ENCODE measurements around the gene PCSK9.

PCSK9 gene

DNA sequence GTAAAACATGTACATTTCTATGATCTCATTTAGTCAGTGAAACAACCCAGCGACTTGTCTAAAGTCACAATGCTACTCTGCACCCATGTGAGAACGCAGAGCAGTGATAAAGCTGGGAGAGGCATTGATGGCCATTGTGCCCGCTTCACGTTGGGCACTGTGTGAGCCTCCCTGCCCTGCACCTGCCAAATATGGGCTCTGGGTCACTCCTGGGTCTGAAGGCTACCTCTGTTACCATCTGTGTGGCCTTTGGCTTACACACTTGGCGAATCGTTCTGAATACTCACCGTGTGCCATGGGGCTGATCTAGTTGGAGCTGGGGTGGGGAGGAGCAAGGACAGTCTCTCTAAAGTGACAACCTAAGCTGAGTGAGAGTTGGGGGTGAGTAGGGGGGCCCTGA lies 29.9 kb downstream of the PCSK9 start:
- Histone ChIP-seq H3K27ac (no peak overlapping the region), H3K9me3 (ENCODE audit: low read depth, low read length) (no peaks in the 10 kb centered on the region), H3K9ac (ENCODE audit: insufficient read length) (no peak overlapping the region), H3K36me3 (ENCODE audit: insufficient read depth, low read length) (peaks cover 57% of the 10 kb centered on the region), H3K4me3 (no peak overlapping the region)
- TF ChIP-seq POLR2AphosphoS5 (IDR thresholded peaks at IDR 0.05; ENCODE audit: borderline replicate concordance, low read depth, low read length) (no peak), EZH2 (IDR thresholded peaks at IDR 0.05) (no peak), FOXP2 (optimal IDR thresholded peaks at IDR 0.05; ENCODE audit: control extremely low read depth, extremely low read length, insufficient read depth) (no peak)
- DNase-seq (ENCODE audit: low read depth, low spot score), result no peak

DNA sequence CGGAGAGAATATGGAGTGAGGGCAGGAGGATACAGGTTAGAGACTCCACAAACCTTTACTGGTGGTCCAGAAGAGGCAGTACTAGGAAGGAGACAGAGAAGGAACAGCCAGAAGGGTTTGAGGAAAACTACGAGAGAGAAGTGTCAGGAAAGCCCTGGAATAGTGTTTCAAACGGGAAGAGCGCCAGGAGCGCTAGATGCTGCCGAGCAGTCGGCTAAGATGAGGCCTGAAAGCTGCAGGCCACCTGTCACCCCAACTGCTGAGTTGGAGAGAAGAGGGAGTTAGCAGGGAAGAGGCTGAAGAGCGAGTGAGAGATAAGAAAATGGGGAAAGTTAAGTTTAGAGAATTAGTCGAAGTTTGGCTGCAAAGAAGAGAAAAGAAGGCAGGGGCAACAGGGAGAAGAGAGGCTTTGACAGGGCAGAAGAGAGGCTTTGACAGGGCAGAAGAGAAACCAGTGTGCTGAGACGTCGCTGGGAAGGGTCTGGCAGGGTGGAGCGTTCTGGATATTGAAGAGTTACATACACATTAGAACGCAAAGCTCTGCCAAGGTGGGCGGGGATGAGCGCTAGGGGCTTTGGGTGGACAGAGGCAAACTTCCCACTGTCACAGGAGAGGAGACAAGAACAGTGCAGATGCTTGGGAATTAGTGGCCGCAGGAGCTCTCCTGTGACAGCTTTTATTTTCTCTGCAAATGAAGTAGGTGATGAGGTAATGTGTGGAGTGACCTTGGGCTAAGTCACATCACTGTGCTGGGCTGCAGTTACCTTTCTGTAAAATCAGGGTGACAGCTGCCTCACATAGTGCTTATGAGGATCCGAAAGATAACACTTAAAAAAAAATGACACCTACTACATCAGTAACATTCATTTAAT lies 31.2 kb downstream of the PCSK9 start:
- Histone ChIP-seq H3K4me3 (no peak overlapping the region), H3K36me3 (ENCODE audit: insufficient read depth, low read length) (peaks cover 68% of the 10 kb centered on the region), H3K9ac (ENCODE audit: insufficient read length) (no peak overlapping the region), H3K9me3 (ENCODE audit: low read depth, low read length) (no peaks in the 10 kb centered on the region), H3K27ac (no peak overlapping the region)
- no peak for TF ChIP-seq EZH2 (IDR thresholded peaks at IDR 0.05)
- no peak for TF ChIP-seq POLR2AphosphoS5 (IDR thresholded peaks at IDR 0.05; ENCODE audit: borderline replicate concordance, low read depth, low read length)
- no peak for TF ChIP-seq FOXP2 (optimal IDR thresholded peaks at IDR 0.05; ENCODE audit: control extremely low read depth, extremely low read length, insufficient read depth)
- no peak for DNase-seq (ENCODE audit: low read depth, low spot score)

DNA sequence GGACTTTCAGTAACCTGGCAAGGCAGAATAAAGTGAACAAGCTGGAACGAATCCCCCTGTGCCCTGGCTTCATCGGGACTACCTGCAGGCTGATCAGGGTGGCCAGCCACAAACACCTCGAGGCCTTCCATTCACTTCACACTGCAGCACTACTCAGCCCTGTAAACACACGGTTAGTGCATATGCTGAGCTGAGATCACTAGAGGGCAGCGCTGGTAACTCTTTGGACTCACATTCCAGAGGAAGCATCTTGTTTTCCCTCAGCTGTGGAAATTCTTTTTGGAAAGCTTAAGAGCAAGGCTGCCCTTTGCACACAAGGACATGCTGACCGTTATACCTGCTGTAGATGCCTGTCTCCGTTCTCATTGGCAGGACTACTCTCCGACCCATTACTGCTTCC lies 32.1 kb downstream of the PCSK9 start:
- DNase-seq (ENCODE audit: low read depth, low spot score), result peak; percentile 3
- no peak overlapping the region for H3K4me3 ChIP-seq
- no peak overlapping the region for H3K27ac ChIP-seq
- TF ChIP-seq EZH2 (IDR thresholded peaks at IDR 0.05), result no peak
- TF ChIP-seq FOXP2 (optimal IDR thresholded peaks at IDR 0.05; ENCODE audit: control extremely low read depth, extremely low read length, insufficient read depth), result no peak
- no peak for TF ChIP-seq POLR2AphosphoS5 (IDR thresholded peaks at IDR 0.05; ENCODE audit: borderline replicate concordance, low read depth, low read length)
- H3K9me3 ChIP-seq (ENCODE audit: low read depth, low read length), result no peaks in the 10 kb centered on the region
- no peak overlapping the region for H3K9ac ChIP-seq (ENCODE audit: insufficient read length)
- H3K36me3 ChIP-seq (ENCODE audit: insufficient read depth, low read length), result peaks cover 66% of the 10 kb centered on the region

DNA sequence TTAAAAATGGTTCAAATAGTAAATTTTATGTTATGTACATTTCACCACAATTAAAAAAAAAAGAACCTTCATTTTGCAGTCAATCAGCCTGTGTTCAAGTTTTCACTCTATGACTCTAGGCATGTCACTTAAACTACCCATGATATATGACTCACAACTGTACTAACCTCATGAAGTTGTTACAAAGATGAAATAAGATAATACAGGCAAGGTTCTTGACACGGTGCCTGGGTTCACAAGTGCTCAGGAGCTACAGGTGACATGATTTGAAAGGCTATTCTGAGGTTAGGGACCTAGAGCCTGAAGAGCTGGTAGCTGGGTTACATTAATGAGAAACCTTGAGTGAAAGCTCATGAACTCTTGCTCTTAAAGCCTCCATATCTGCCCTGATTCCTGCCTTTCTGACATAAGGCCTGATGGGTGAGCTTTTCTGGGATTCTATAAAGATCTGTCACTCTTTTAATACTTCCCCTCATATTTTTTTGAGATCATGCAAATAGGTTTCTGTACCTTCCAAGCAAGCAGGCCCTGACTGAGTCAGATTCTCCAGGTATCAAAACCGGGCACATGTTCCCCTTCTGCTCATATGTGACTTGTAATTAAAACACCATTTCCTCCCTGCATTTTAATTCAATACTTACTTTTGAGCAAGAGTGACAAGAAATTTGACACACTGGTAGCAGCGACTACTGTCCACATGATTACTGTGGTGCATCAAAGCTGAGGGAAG lies 34.0 kb downstream of the PCSK9 start:
- Histone ChIP-seq H3K9me3 (ENCODE audit: low read depth, low read length) (no peaks in the 10 kb centered on the region), H3K9ac (ENCODE audit: insufficient read length) (no peak overlapping the region), H3K4me3 (no peak overlapping the region), H3K36me3 (ENCODE audit: insufficient read depth, low read length) (peaks cover 69% of the 10 kb centered on the region), H3K27ac (no peak overlapping the region)
- no peak for DNase-seq (ENCODE audit: low read depth, low spot score)
- no peak for TF ChIP-seq EZH2 (IDR thresholded peaks at IDR 0.05)
- no peak for TF ChIP-seq POLR2AphosphoS5 (IDR thresholded peaks at IDR 0.05; ENCODE audit: borderline replicate concordance, low read depth, low read length)
- no peak for TF ChIP-seq FOXP2 (optimal IDR thresholded peaks at IDR 0.05; ENCODE audit: control extremely low read depth, extremely low read length, insufficient read depth)

DNA sequence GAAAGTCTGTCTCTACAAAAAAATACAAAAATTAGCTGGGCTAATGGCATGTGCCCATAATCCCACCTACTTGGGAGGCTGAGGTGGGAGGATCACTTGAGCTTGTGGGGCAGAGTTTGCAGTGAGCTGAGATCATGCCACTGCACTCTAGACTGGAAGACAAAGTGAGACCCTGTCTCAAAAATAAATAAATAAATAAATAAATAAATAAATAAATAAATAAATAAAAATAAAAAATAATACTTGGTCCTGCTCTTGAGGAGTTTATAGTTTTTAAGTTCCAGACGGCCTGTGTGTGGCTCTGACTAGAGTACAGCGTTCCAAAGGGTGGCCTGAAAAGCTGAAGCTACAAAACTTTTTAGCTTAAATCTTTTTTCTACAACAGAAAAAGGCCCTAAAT lies 35.1 kb downstream of the PCSK9 start:
- H3K36me3 ChIP-seq (ENCODE audit: insufficient read depth, low read length), result peaks cover 68% of the 10 kb centered on the region

DNA sequence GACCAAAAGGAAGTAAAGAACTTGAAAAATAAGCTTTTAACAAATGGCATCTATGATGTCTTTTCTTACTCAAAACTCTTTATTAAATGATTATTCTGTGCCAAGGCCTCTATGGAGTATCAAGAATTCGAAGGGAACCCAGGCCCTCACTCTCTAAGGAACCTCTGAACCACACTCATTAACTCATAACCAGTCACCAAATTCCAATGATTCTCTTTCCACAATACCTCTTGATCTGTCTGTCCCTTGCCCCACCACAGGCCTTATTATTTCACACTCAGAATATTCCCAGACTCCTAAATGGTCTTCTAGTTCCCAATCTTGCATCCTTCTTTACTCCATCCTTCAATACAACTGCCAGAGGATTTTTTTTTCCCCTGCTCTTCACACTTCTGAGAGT lies 37.0 kb downstream of the PCSK9 start:
- Histone ChIP-seq H3K9me3 (ENCODE audit: low read depth, low read length) (no peaks in the 10 kb centered on the region), H3K36me3 (ENCODE audit: insufficient read depth, low read length) (peaks cover 70% of the 10 kb centered on the region), H3K9ac (ENCODE audit: insufficient read length) (no peak overlapping the region), H3K27ac (no peak overlapping the region), H3K4me3 (no peak overlapping the region)
- no peak for DNase-seq (ENCODE audit: low read depth, low spot score)
- no peak for TF ChIP-seq FOXP2 (optimal IDR thresholded peaks at IDR 0.05; ENCODE audit: control extremely low read depth, extremely low read length, insufficient read depth)
- no peak for TF ChIP-seq EZH2 (IDR thresholded peaks at IDR 0.05)
- no peak for TF ChIP-seq POLR2AphosphoS5 (IDR thresholded peaks at IDR 0.05; ENCODE audit: borderline replicate concordance, low read depth, low read length)

More for the DNA sequence above, 35.1 kb downstream of the PCSK9 start:
- H3K4me3 ChIP-seq, result no peak overlapping the region
- no peak for DNase-seq (ENCODE audit: low read depth, low spot score)
- TF ChIP-seq EZH2 (IDR thresholded peaks at IDR 0.05), result no peak
- no peak for TF ChIP-seq FOXP2 (optimal IDR thresholded peaks at IDR 0.05; ENCODE audit: control extremely low read depth, extremely low read length, insufficient read depth)
- TF ChIP-seq POLR2AphosphoS5 (IDR thresholded peaks at IDR 0.05; ENCODE audit: borderline replicate concordance, low read depth, low read length), result no peak
- no peaks in the 10 kb centered on the region for H3K9me3 ChIP-seq (ENCODE audit: low read depth, low read length)
- no peak overlapping the region for H3K27ac ChIP-seq
- no peak overlapping the region for H3K9ac ChIP-seq (ENCODE audit: insufficient read length)

DNA sequence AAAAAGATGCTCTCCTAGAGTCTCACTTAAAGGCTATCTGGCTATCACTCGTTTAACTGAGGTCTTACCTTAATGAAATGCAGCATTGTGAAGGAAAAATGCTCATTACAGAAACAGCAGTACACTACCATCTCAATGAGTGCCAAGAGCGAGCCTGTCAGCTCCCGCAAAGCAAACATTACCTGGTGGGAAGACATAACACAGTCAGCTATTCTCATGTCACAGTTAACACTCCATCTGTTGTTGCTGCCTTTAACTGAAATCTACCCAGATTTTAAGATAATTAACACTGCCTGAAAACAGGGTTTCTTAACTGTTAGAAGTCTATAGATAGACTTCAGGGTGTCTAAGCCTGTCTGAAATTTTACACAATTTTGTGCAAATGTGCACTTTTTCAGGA lies 39.1 kb downstream of the PCSK9 start:
- no peak for TF ChIP-seq EZH2 (IDR thresholded peaks at IDR 0.05)
- no peak for TF ChIP-seq FOXP2 (optimal IDR thresholded peaks at IDR 0.05; ENCODE audit: control extremely low read depth, extremely low read length, insufficient read depth)
- TF ChIP-seq POLR2AphosphoS5 (IDR thresholded peaks at IDR 0.05; ENCODE audit: borderline replicate concordance, low read depth, low read length), result no peak
- peaks cover 67% of the 10 kb centered on the region for H3K36me3 ChIP-seq (ENCODE audit: insufficient read depth, low read length)
- H3K27ac ChIP-seq, result no peak overlapping the region
- H3K9ac ChIP-seq (ENCODE audit: insufficient read length), result no peak overlapping the region
- H3K9me3 ChIP-seq (ENCODE audit: low read depth, low read length), result no peaks in the 10 kb centered on the region
- no peak overlapping the region for H3K4me3 ChIP-seq
- no peak for DNase-seq (ENCODE audit: low read depth, low spot score)

DNA sequence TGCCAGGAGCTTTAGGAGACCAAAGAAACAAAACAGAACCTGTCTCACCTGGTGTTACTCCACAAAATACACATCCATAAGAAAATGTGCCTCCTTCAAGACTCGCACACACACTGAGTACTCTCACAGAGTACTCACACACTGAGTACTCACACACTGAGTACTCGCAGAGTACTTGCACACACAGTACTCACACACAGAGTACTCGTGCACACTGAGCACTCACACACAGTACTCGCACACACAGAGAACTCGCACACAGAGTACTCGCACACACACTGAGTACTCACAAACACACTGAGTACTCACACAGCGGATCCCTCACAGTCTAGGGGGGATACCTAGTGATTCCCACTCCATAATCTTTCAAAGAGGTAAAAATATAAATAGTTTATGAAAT lies 40.3 kb downstream of the PCSK9 start:
- H3K27ac ChIP-seq, result no peak overlapping the region
- H3K4me3 ChIP-seq, result no peak overlapping the region
- H3K36me3 ChIP-seq (ENCODE audit: insufficient read depth, low read length), result peaks cover 66% of the 10 kb centered on the region
- no peak overlapping the region for H3K9ac ChIP-seq (ENCODE audit: insufficient read length)
- no peaks in the 10 kb centered on the region for H3K9me3 ChIP-seq (ENCODE audit: low read depth, low read length)
- DNase-seq (ENCODE audit: low read depth, low spot score), result no peak
- TF ChIP-seq FOXP2 (optimal IDR thresholded peaks at IDR 0.05; ENCODE audit: control extremely low read depth, extremely low read length, insufficient read depth), result no peak
- TF ChIP-seq EZH2 (IDR thresholded peaks at IDR 0.05), result no peak
- TF ChIP-seq POLR2AphosphoS5 (IDR thresholded peaks at IDR 0.05; ENCODE audit: borderline replicate concordance, low read depth, low read length), result no peak

All from SK-N-MC (cell line).